Neuronal stem cell (in vitro differentiated cells): ENCODE measurements around the gene STK10.
"Not testable (repeated sequence)": the region's sequence is repeated elsewhere in the genome, so short reads cannot be mapped to it uniquely, and the experiment has no call there.

Source experiments
- DNase-seq: peaks from one replicate; pipeline ENCODE4 v3.0.0-alpha.2; 2013; ENCODE audit warnings: low spot score
- H2AFZ ChIP-seq: one replicate; pipeline ENCODE4 v1.6.1; 2013; ENCODE audit warnings: mild to moderate bottlenecking, low read length, inconsistent platforms
- H2AK5ac ChIP-seq: 2 replicates; pipeline ENCODE4 v1.6.1; 2013; ENCODE audit warnings: low read depth, mild to moderate bottlenecking, inconsistent platforms, low read length, moderate library complexity, mixed read lengths
- H2BK120ac ChIP-seq: 2 replicates; pipeline ENCODE4 v1.6.1; 2013; ENCODE audit warnings: low read depth, mild to moderate bottlenecking, inconsistent platforms, low read length, moderate library complexity, mixed read lengths
- H2BK12ac ChIP-seq: one replicate; pipeline ENCODE4 v1.6.1; 2013; ENCODE audit warnings: low read length, inconsistent platforms
- H2BK15ac ChIP-seq: 2 replicates; pipeline ENCODE4 v1.6.1; 2013; ENCODE audit warnings: mild to moderate bottlenecking, low read length, inconsistent platforms, mixed read lengths
- H2BK5ac ChIP-seq: one replicate; pipeline ENCODE4 v1.6.1; 2013; ENCODE audit warnings: inconsistent platforms, mild to moderate bottlenecking, low read length, moderate library complexity
- H3K14ac ChIP-seq: one replicate; pipeline ENCODE4 v1.6.1; 2013; ENCODE audit warnings: low read length, inconsistent platforms
- H3K18ac ChIP-seq: 2 replicates; pipeline ENCODE4 v1.6.1; 2013; ENCODE audit warnings: low read length, inconsistent platforms
- H3K23ac ChIP-seq: 2 replicates; pipeline ENCODE4 v1.6.1; 2013; ENCODE audit warnings: low read depth, mild to moderate bottlenecking, mixed read lengths, low read length, inconsistent platforms; ENCODE audit not compliant: poor library complexity
- H3K27ac ChIP-seq: replicated peaks from 3 replicates; pipeline ENCODE4 v1.5.1; 2013; ENCODE audit warnings: low read length, inconsistent platforms
- H3K27me3 ChIP-seq, 3 experiments: 2 replicates each; pipeline ENCODE4 v1.6.1; 2013; ENCODE audit warnings: low read length in 3 of 3, mild to moderate bottlenecking in 2 of 3, inconsistent platforms in 1 of 3, low read depth in 1 of 3, mixed read lengths in 1 of 3, moderate library complexity in 1 of 3; ENCODE audit not compliant: control insufficient read depth in 3 of 3, insufficient read depth in 3 of 3
- H3K36me3 ChIP-seq, 2 donors: replicated peaks in 1 of 2; 2 replicates each; pipeline ENCODE4 v1.6.1; 2013; ENCODE audit warnings: low read length in 2 of 2; ENCODE audit not compliant: control insufficient read depth in 2 of 2, insufficient read depth in 2 of 2
- H3K4ac ChIP-seq: 2 replicates; pipeline ENCODE4 v1.6.1; 2013; ENCODE audit warnings: inconsistent platforms, mild to moderate bottlenecking, low read length, moderate library complexity
- H3K4me1 ChIP-seq, 2 donors: 1 replicate in 1 of 2; 2 replicates in 1 of 2; pipeline ENCODE4 v1.6.1; 2013; ENCODE audit warnings: low read length in 2 of 2, low read depth in 1 of 2; ENCODE audit not compliant: control insufficient read depth in 2 of 2, insufficient read depth in 1 of 2
- H3K4me2 ChIP-seq: one replicate; pipeline ENCODE4 v1.6.1; 2013; ENCODE audit warnings: mild to moderate bottlenecking, low read length, inconsistent platforms; ENCODE audit not compliant: insufficient read depth, poor library complexity, severe bottlenecking
- H3K4me3 ChIP-seq, 2 donors: 2 replicates each; pipeline ENCODE4 v1.5.1; 2013; ENCODE audit warnings: low read length in 2 of 2, mild to moderate bottlenecking in 2 of 2, inconsistent platforms in 1 of 2, moderate library complexity in 1 of 2
- H3K79me1 ChIP-seq: one replicate; pipeline ENCODE4 v1.6.1; 2013; ENCODE audit warnings: low read depth, mild to moderate bottlenecking, inconsistent platforms, low read length, moderate library complexity
- H3K9ac ChIP-seq: one replicate; pipeline ENCODE4 v1.6.1; 2013; ENCODE audit warnings: mild to moderate bottlenecking, low read depth, low read length, inconsistent platforms; ENCODE audit not compliant: poor library complexity
- H3K9me3 ChIP-seq, 2 donors: replicated peaks in 1 of 2; 2 replicates each; pipeline versions ENCODE3 to v1.6.1; 2013; ENCODE audit warnings: low read length in 2 of 2, mild to moderate bottlenecking in 2 of 2, inconsistent platforms in 1 of 2, low read depth in 1 of 2, mixed read lengths in 1 of 2, moderate library complexity in 1 of 2; ENCODE audit not compliant: control insufficient read depth in 2 of 2, insufficient read depth in 1 of 2
- H4K8ac ChIP-seq: one replicate; pipeline ENCODE4 v1.6.1; 2013; ENCODE audit warnings: low read depth, mild to moderate bottlenecking, inconsistent platforms, low read length, moderate library complexity
- H4K91ac ChIP-seq: one replicate; pipeline ENCODE4 v1.6.1; 2013; ENCODE audit warnings: low read length, low read depth, mild to moderate bottlenecking, inconsistent platforms; ENCODE audit not compliant: poor library complexity
- WGBS, 2 donors: extraction: QIAGEN DNeasy Blood & Tissue Kit; methylation state at CpG; one replicate each; pipeline ENCODE4 v1.1.7; 2013; ENCODE audit warnings: missing lambda C conversion rate in 2 of 2, mixed read lengths in 1 of 2; ENCODE audit not compliant: insufficient read length in 2 of 2, insufficient replicate concordance in 1 of 2; ENCODE audit errors: extremely low coverage in 2 of 2; 5-methylcytosine and 5-hydroxymethylcytosine counted together

The STK10 gene

DNA sequence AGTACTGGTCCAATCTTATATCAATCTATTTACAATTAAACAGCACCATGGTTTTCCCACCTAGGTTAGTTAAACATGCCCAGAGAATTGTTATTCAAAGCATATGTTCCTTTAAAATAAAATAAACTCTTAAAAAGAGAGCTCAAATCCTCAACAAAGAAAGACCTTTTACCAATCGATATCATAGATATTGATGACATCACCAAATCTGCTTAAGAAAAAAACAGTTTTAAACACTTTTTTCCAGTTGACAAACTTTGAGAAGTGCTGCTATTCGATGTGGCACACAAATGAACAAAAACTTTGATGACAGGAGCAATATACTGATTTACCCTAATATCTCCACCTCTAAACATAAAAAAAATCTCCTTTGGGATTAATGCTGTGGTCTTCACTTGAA, 21.7 kb upstream of the STK10 start:
- no peak overlapping the region for H3K4me2 ChIP-seq
- H3K79me1 ChIP-seq: peaks cover 2% of the 10 kb centered on the region
- H3K4me3 ChIP-seq: no peak overlapping the region
- no peak overlapping the region for H3K9ac ChIP-seq
- H2BK15ac ChIP-seq: no peak overlapping the region
- H3K4me1 ChIP-seq: no peaks in the 10 kb centered on the region
- H3K14ac ChIP-seq: no peak overlapping the region
- H2BK12ac ChIP-seq: no peak overlapping the region
- no peak overlapping the region for H2AK5ac ChIP-seq
- DNase-seq: no peak
- H3K18ac ChIP-seq: no peak overlapping the region
- no peak overlapping the region for H3K4ac ChIP-seq
- no peak overlapping the region for H2AFZ ChIP-seq
- H4K8ac ChIP-seq: no peak overlapping the region
- peaks cover 2 to 5% of the 10 kb centered on the region in 2 donors for H3K9me3 ChIP-seq
- H3K36me3 ChIP-seq: peaks cover 14 to 77% of the 10 kb centered on the region in 2 donors
- H2BK120ac ChIP-seq: no peak overlapping the region
- no peak overlapping the region for H4K91ac ChIP-seq
- H3K27ac ChIP-seq: no peak overlapping the region
- H2BK5ac ChIP-seq: no peak overlapping the region
- no CpG with 5 or more reads among the region's 2 CpGs for WGBS, 2 donors
- H3K23ac ChIP-seq: no peak overlapping the region
- no peaks in the 10 kb centered on the region for H3K27me3 ChIP-seq

DNA sequence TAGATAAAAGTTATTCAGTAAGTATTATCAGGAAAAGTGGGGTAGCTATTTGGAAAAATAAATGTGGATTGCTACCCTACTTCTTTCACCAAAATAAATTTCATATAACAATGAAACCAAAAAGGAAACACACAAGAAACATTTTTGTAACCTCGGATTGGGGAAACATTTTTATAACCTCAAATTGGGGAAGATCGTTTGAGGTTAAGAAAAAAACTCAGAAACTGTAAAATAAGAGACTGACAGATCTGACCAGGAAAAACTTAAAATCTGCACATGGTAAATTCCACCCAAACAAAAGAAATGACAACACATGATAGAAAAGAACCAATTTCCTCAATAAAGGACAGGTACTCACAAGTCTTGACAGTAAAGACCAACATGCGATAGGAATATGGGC, 19.5 kb upstream of the STK10 start:
- no peak overlapping the region for H2BK12ac ChIP-seq
- H2AK5ac ChIP-seq: no peak overlapping the region
- no peaks in the 10 kb centered on the region for H3K27me3 ChIP-seq
- no peak overlapping the region for H2AFZ ChIP-seq
- no peaks in the 10 kb centered on the region for H3K79me1 ChIP-seq
- H4K8ac ChIP-seq: no peak overlapping the region
- no peak overlapping the region for H3K4me2 ChIP-seq
- no peak overlapping the region for H3K27ac ChIP-seq
- no peak overlapping the region for H3K4me3 ChIP-seq
- H3K4ac ChIP-seq: no peak overlapping the region
- H3K36me3 ChIP-seq: peaks cover 10 to 55% of the 10 kb centered on the region in 2 donors
- no CpG with 5 or more reads among the region's 3 CpGs for WGBS, 2 donors
- no peak overlapping the region for H4K91ac ChIP-seq
- no peak overlapping the region for H3K18ac ChIP-seq
- no peak overlapping the region for H3K9ac ChIP-seq
- no peak overlapping the region for H2BK15ac ChIP-seq
- H3K23ac ChIP-seq: no peak overlapping the region
- no peak overlapping the region for H2BK5ac ChIP-seq
- no peaks in the 10 kb centered on the region for H3K4me1 ChIP-seq
- no peak overlapping the region for H2BK120ac ChIP-seq
- H3K9me3 ChIP-seq: no peaks in the 10 kb centered on the region
- no peak for DNase-seq
- H3K14ac ChIP-seq: no peak overlapping the region

DNA sequence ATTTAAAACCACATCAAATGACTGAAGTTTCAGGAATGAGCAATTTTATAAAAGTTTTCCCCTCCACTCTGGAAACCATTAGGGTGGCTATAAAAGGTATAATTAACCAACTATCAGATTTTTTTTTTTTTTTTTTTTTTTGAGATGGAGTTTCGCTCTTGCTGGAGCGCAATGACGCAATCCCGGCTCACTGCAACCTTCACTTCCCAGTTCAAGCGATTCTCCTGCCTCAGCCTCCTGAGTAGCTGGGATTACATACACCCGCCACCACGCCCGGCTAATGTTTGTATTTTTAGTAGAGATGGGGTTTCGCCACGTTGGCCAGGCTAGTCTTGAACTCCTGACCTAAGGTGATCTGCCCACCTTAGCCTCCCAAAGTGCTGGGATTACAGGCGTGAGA, 18.0 kb upstream of the STK10 start:
- not testable (repeated sequence) for H3K4me2 ChIP-seq, H4K91ac ChIP-seq, H2AK5ac ChIP-seq, H3K9ac ChIP-seq, H2BK120ac ChIP-seq, H3K18ac ChIP-seq, H2BK5ac ChIP-seq, H2BK12ac ChIP-seq, H3K4me3 ChIP-seq, H3K23ac ChIP-seq, DNase-seq, H3K14ac ChIP-seq, H2BK15ac ChIP-seq, H3K4me1 ChIP-seq, H3K79me1 ChIP-seq, H3K9me3 ChIP-seq, H3K27me3 ChIP-seq, H3K4ac ChIP-seq, H3K27ac ChIP-seq, H2AFZ ChIP-seq, H4K8ac ChIP-seq
- H3K36me3 ChIP-seq: peaks cover 3 to 40% of the 10 kb centered on the region in 2 donors
- no CpG with 5 or more reads among the region's 11 CpGs for WGBS, 2 donors

DNA sequence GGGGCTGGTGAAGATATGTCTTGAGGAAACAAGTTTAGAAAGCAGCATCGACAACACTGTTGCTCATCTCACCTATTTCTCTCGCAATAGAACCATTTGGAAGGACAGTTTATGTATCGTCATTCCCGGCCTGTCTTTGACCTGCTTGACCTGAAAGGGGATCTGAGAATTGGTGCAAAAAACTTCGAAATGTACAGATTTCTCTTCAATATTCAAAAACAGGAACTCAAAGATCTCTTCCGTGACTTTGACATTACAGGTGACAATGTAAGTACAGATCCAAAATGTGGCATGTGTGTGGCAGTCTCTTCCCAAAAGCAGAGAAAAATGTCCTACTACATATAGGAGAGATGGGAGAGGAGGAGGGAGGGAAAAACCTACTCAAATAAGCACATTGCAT, 12.5 kb upstream of the STK10 start:
- Histone ChIP-seq H3K4me3 (no peak overlapping the region), H4K8ac (no peak overlapping the region), H3K27me3 (no peaks in the 10 kb centered on the region), H3K36me3 (no peaks in the 10 kb centered on the region), H2BK5ac (no peak overlapping the region), H2AK5ac (no peak overlapping the region), H3K9me3 (no peaks in the 10 kb centered on the region), H3K4ac (no peak overlapping the region), H2BK12ac (no peak overlapping the region), H3K9ac (no peak overlapping the region), H3K18ac (no peak overlapping the region), H3K4me2 (no peak overlapping the region), H4K91ac (no peak overlapping the region), H3K4me1 (no peaks in the 10 kb centered on the region), H2BK15ac (no peak overlapping the region), H3K23ac (no peak overlapping the region), H2AFZ (no peak overlapping the region), H2BK120ac (no peak overlapping the region), H3K79me1 (no peaks in the 10 kb centered on the region), H3K14ac (no peak overlapping the region), H3K27ac (no peak overlapping the region)
- WGBS, 2 donors: no CpG with 5 or more reads among the region's 6 CpGs
- DNase-seq: no peak
